Ecto neural progenitor cell (in vitro differentiated cells): ENCODE data around the gene SLC39A6.
A peak's percentile ranks its signal among the peaks of the same experiment; 100 is the strongest.
"Not testable (repeated sequence)": the region's sequence is repeated elsewhere in the genome, so short reads cannot be mapped to it uniquely, and the experiment has no call there.

Source experiments
- DNase-seq: peaks from one replicate; pipeline ENCODE4 v3.0.0-alpha.2; 2018; ENCODE audit warnings: low spot score

The SLC39A6 gene

GRCh38 chr18:36096955-36097354 is 32.2 kb downstream of the SLC39A6 start:
- no peak for DNase-seq

GRCh38 chr18:36095936-36096519 is 33.1 kb downstream of the SLC39A6 start:
- no peak for DNase-seq

- no peak for DNase-seq
Observed at GRCh38 chr18:36094431-36094830, 34.7 kb downstream of the SLC39A6 start.

GRCh38 chr18:36092116-36092515 is 37.0 kb downstream of the SLC39A6 start:
- not testable (repeated sequence) for DNase-seq

GRCh38 chr18:36089001-36089400 is 40.1 kb downstream of the SLC39A6 start:
- DNase-seq = no peak

GRCh38 chr18:36088256-36088655 is 40.9 kb downstream of the SLC39A6 start:
- no peak for DNase-seq

- DNase-seq = no peak
Observed at GRCh38 chr18:36086186-36086585, 43.0 kb downstream of the SLC39A6 start.

- DNase-seq = no peak
Observed at GRCh38 chr18:36085195-36085594, 43.9 kb downstream of the SLC39A6 start.

- no peak for DNase-seq
Observed at GRCh38 chr18:36083729-36084128, 45.4 kb downstream of the SLC39A6 start.

GRCh38 chr18:36081118-36081517 is 48.0 kb downstream of the SLC39A6 start:
- not testable (repeated sequence) for DNase-seq

- no peak for DNase-seq
Observed at GRCh38 chr18:36078751-36079529, 50.2 kb downstream of the SLC39A6 start.

GRCh38 chr18:36077764-36078163 is 51.4 kb downstream of the SLC39A6 start:
- not testable (repeated sequence) for DNase-seq

- DNase-seq = no peak
Observed at GRCh38 chr18:36075862-36076587, 53.1 kb downstream of the SLC39A6 start.

GRCh38 chr18:36074435-36074834 is 54.7 kb downstream of the SLC39A6 start:
- DNase-seq = no peak

GRCh38 chr18:36073676-36074075 is 55.5 kb downstream of the SLC39A6 start:
- no peak for DNase-seq

GRCh38 chr18:36072406-36072805 is 56.7 kb downstream of the SLC39A6 start:
- not testable (repeated sequence) for DNase-seq

GRCh38 chr18:36067055-36067957 is 61.8 kb downstream of the SLC39A6 start, which contains the start of gene RPRD1A:
RPRD1A (minus strand) TSS chr18:36067559; CDS start chr18:36067404, 155 bp downstream.
- DNase-seq = peak; percentile 97

- DNase-seq = no peak
Observed at GRCh38 chr18:36066686-36067054, 62.5 kb downstream of the SLC39A6 start.

GRCh38 chr18:36066001-36066400 is 63.1 kb downstream of the SLC39A6 start:
- no peak for DNase-seq

GRCh38 chr18:36064809-36065079 is 64.4 kb downstream of the SLC39A6 start:
- DNase-seq = not testable (repeated sequence)

GRCh38 chr18:36064027-36064808 is 64.9 kb downstream of the SLC39A6 start:
- DNase-seq = no peak
